AG10803 (cell line): ENCODE measurements around the gene RBM38.
A peak's percentile ranks its signal among the peaks of the same experiment; 100 is the strongest.
"Not testable (repeated sequence)": the region's sequence is repeated elsewhere in the genome, so short reads cannot be mapped to it uniquely, and the experiment has no call there.

ENCODE experiments used
- DNase-seq: peaks from one replicate; pipeline ENCODE4 v3.0.0; 2010; ENCODE audit warnings: low read depth
- H3K4me3 ChIP-seq: 2 replicates; pipeline ENCODE4 v1.5.1; 2011; ENCODE audit warnings: mild to moderate bottlenecking, low read length, control low read depth
- TF ChIP-seq, protein P1 (sequence below): conservative IDR thresholded peaks from 2 replicates; pipeline ENCODE4 v1.5.1; 2011; ENCODE audit warnings: mild to moderate bottlenecking, low read length, control low read depth, inconsistent platforms

Gene RBM38

DNA sequence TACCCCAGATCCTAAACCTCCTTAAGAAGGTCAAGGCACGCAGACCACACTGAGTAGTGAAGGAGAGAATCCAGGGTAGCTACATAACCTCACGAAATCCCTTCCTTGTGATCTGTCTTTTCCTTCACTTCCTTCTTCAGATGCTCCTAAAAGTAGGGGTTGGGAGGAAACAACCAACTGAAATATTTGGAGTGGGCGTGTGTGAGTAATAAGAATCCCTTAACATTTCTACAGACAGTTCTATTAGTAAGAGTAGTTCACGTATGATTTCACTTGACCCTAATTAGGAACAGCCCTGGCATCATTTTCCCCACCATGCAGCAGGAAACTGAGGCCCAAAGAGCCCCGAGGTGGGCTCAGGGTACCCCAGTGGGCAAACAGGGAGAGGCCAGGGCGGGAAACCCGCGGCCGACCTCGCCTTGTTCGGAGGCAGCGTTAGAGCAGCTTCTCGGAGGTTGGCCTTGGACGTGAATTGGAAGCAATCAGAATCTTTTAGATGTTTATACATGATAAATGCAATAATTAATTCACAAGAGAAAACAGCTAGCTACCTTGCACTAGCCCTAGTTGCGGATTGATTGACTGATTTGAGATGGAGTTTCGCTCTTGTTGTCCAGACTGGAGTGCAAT is 41.0 kb upstream of the RBM38 start:
- peak; percentile 16 for DNase-seq
- TF ChIP-seq, protein P1, sequence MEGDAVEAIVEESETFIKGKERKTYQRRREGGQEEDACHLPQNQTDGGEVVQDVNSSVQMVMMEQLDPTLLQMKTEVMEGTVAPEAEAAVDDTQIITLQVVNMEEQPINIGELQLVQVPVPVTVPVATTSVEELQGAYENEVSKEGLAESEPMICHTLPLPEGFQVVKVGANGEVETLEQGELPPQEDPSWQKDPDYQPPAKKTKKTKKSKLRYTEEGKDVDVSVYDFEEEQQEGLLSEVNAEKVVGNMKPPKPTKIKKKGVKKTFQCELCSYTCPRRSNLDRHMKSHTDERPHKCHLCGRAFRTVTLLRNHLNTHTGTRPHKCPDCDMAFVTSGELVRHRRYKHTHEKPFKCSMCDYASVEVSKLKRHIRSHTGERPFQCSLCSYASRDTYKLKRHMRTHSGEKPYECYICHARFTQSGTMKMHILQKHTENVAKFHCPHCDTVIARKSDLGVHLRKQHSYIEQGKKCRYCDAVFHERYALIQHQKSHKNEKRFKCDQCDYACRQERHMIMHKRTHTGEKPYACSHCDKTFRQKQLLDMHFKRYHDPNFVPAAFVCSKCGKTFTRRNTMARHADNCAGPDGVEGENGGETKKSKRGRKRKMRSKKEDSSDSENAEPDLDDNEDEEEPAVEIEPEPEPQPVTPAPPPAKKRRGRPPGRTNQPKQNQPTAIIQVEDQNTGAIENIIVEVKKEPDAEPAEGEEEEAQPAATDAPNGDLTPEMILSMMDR = no peak
- H3K4me3 ChIP-seq = no peak overlapping the region

DNA sequence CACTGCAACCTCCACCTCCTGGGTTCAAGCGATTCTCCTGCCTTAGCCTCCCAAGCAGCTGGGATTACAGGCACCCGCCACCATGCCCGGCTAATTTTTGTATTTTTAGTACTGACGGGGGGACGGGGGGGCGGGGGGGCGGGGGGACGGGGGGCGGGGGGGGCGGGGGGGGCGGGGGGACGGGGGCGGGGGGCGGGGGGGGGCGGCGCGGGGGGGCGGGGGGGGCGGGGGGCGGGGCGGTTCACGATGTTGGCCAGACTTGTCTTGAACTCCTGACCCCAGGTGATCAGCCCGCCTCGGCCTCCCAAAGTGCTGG is 40.5 kb upstream of the RBM38 start:
- H3K4me3 ChIP-seq = peak overlapping the region; percentile 100
- DNase-seq = not testable (repeated sequence)

DNA sequence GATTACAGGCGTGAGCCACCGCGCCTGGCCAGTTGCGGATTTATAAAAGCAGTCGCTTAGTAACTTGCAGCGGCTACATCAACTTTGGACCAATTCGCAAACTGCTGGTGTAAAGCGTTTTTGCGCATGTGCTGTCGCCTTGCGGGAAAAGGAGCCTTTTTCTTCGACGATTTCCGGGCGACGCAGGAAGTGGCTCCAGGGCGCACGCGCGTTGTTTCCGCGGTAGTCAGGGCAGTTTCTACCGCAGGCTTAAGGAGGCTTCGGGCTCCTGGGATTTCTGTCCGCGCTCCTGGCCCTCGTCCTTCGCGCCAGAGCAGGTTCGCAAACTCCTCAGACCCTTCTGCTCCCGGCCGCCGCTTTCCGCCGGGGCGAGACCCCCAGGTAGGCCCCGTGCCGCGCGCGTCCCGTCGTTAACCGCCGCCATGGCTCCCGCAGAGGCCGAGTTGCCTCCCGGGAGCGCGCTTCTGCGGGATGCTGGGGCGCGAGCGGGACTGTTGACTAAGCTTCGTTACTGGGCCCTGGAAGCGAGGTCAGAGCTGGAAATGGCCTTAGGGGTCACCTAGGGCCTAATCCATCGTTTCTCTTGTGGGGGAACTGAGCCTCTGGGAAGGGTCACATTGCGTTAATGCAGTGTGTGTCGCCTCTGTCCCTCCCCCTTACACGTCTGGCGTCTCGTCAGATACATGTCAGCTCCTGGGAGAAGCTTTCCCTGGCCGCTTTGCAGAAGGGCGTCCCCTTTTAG is 40.0 kb upstream of the RBM38 start, which contains the start of gene RAE1:
Gene RAE1 (plus strand): TSS at position 214 of the 742 bp plus-strand sequence. CDS start 2,784 bp downstream, outside the sequence.
- TF ChIP-seq, protein P1 = no peak
- peak within 1 kb of the TSS; percentile 100 for H3K4me3 ChIP-seq
- peak; percentile 92 for DNase-seq

DNA sequence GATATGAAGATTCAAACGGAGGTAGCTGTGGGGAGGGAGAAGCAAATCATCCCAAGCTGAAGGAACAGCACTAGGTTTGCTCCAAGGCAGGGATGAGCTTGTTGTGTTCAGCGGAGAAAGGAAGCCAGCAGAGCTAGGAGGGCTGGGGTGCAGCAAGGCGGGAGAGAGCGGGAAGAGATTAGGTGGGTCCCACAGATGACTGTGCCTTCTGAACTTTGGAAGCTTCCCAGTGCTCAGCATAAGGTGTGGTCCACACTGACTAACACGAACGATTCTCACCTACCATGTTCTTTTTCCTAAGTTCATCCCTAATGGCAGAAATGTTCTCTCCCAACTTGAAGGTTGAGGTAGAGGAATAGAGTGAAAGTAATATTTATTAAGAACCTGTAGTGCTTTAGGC is 38.9 kb upstream of the RBM38 start:
- H3K4me3 ChIP-seq = peak overlapping the region; percentile 100
- no peak for DNase-seq
- TF ChIP-seq, protein P1 = no peak

DNA sequence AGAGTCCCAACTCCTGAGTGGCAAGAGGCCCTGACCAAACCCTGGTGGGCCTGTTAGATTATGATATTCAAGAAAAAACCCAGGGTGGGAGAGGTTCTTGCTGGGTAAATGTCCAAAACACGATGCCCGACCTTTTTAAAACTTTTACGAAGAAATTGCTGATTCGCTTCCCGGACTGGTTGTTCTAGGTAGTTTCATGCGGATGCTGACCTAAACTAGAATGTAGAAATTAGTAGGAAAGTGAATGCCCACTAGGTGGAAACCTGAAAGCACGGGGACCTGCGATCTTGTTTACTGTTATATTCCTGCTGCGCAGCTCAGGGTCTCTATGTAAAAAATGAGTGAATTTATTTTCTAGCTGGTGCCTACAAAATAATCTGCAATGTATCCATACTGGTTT is 37.8 kb upstream of the RBM38 start:
- TF ChIP-seq, protein P1 = no peak
- no peak overlapping the region for H3K4me3 ChIP-seq
- DNase-seq = no peak

DNA sequence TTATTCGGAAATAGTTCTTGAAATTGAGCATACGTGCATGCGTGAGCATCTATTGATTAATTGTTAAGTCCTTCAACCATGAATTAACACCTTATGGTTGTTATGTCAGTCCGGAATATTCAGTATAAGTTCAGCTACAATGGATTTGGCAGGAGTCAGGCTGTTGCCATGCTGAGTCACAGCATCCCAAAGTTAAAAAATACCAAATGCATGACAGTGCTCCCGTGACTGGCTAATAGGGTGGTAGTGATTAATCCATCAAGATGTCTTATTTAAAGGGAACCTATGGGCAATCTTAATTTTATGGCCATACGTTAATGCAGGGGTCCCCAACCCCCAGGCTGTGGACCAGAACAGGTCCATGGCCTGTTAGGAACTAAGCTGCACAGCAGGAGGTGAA is 29.7 kb upstream of the RBM38 start:
- no peak overlapping the region for H3K4me3 ChIP-seq
- TF ChIP-seq, protein P1 = no peak
- peak; percentile 84 for DNase-seq

DNA sequence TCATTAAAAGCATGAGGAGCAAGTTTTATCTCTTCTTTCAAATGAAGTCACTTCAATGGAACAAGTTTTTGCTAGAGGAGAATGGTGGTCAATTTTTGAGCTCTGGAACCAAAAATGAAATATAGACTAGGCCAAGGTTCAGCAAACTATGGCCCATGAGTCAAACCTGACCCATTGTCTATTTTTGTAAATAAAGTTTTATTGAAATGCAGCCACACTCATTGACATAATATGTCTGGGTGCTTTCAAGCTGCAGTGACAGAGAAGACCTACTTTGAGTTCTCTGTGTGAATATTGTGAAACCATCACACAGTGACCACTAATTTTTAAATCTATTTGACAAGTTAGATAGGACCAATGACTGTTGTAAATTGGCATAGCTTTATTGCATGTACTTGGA is 26.7 kb upstream of the RBM38 start:
- no peak for DNase-seq
- H3K4me3 ChIP-seq = no peak overlapping the region
- TF ChIP-seq, protein P1 = no peak
